GM12878 (cell line): ENCODE measurements around the gene SORCS2. TPM values are rescaled to one million over a fixed set of nuclear protein-coding genes. Genes with fewer than 3 reads are reported as not detected.

Experiments
- ATAC-seq: fragments of 200-7000 bp; cut with Tn5 transposase; 3 replicates; pipeline ENCODE4 v1.9.1; 2020; ENCODE audit warnings: mild to moderate bottlenecking, moderate library complexity
- BruUV-seq: library from RNA; stranded (reverse); fragments of 400-500 nt; replicated peaks from 2 replicates; lab custom pipeline; 2021; lab: Mats Ljungman, UMichigan
- CTCF ChIA-PET: fragments of 300-600 bp; sonication (Branson Sonifier 250); formaldehyde crosslinking; extraction: SDS; loops from one replicate; lab custom pipeline; 2021; ENCODE audit warnings: inconsistent platforms; lab: Yijun Ruan, JAX
- POLR2A ChIA-PET: fragments of 350-600 bp; formaldehyde crosslinking; extraction: SDS; loops from one replicate; lab custom pipeline; 2021; ENCODE audit warnings: inconsistent platforms; lab: Charles Lee
- RAD21 ChIA-PET: fragments of 300-600 bp; sonication (Branson Sonifier 250); formaldehyde crosslinking; loops from one replicate; lab custom pipeline; 2023; ENCODE audit warnings: antibody characterized with exemption; ENCODE audit not compliant: unreplicated experiment; lab: Charles Lee
- SMC1A ChIA-PET: fragments of 300-600 bp; sonication (Branson Sonifier 250); formaldehyde crosslinking; loops from one replicate; lab custom pipeline; 2023; ENCODE audit not compliant: unreplicated experiment, uncharacterized antibody; lab: Charles Lee
- DNase-seq: peaks from one replicate; pipeline ENCODE4 v3.0.0-alpha.2; 2011; ENCODE audit warnings: low read depth, low spot score
- FAIRE-seq: peaks from 3 replicates; lab custom pipeline; 2011; peaks lifted over from hg19 to GRCh38; lab: Jason Lieb, UNC
- H2AFZ ChIP-seq: 2 replicates; pipeline ENCODE4 v1.6.0; 2011; ENCODE audit warnings: low read depth, low read length, control low read depth; ENCODE audit not compliant: control insufficient read depth
- H3K27ac ChIP-seq: 2 replicates; pipeline ENCODE4 v1.5.1; 2011; ENCODE audit warnings: control low read depth; ENCODE audit not compliant: control insufficient read depth, insufficient read depth
- H3K27me3 ChIP-seq, 2 experiments: replicated peaks in 1 of 2; 2 replicates each; pipeline versions ENCODE4 v1.6.0 to v1.6.1; 2011; ENCODE audit warnings: low read length in 1 of 2; ENCODE audit not compliant: control insufficient read depth in 2 of 2, insufficient read depth in 2 of 2
- H3K36me3 ChIP-seq, 2 experiments: 2 replicates each; pipeline ENCODE4 v1.5.1; 2011; ENCODE audit warnings: low read length in 1 of 2; ENCODE audit not compliant: control insufficient read depth in 2 of 2, insufficient read depth in 2 of 2
- H3K4me1 ChIP-seq: 2 replicates; pipeline ENCODE4 v1.6.1; 2011; ENCODE audit warnings: mild to moderate bottlenecking, low read length, moderate library complexity, mixed read lengths; ENCODE audit not compliant: control insufficient read depth, insufficient read depth
- H3K4me2 ChIP-seq: 2 replicates; pipeline ENCODE4 v1.6.0; 2011; ENCODE audit warnings: control low read depth; ENCODE audit not compliant: control insufficient read depth, insufficient read depth
- H3K4me3 ChIP-seq: fragments of 200-600 bp; sonication (generic); 2 replicates; pipeline ENCODE4 v1.5.1; 2016
- H3K79me2 ChIP-seq: 2 replicates; pipeline ENCODE4 v1.6.0; 2011; ENCODE audit warnings: low read length; ENCODE audit not compliant: control insufficient read depth, insufficient read depth
- H3K9ac ChIP-seq: 2 replicates; pipeline ENCODE4 v1.8.0; 2011; ENCODE audit warnings: low read length, control low read depth, mixed read lengths; ENCODE audit not compliant: control insufficient read depth, insufficient read depth
- H3K9me3 ChIP-seq: replicated peaks from 3 replicates; pipeline ENCODE4 v1.5.1; 2011; ENCODE audit warnings: mild to moderate bottlenecking, low read length; ENCODE audit not compliant: control insufficient read depth, insufficient read depth
- H4K20me1 ChIP-seq: 2 replicates; pipeline ENCODE4 v1.6.0; 2011; ENCODE audit not compliant: control insufficient read depth, insufficient read depth
- BHLHE40 ChIP-seq, 2 experiments: fragments of 450-650 bp in 1 of 2; IDR thresholded peaks; 2 replicates each; pipeline ENCODE4 v1.6.1; 2011 to 2017; ENCODE audit warnings: low read depth in 2 of 2, borderline replicate concordance in 1 of 2, improper control_type of control experiment in 1 of 2, low read length in 1 of 2, mild to moderate bottlenecking in 1 of 2
- BRCA1 ChIP-seq: IDR thresholded peaks from 2 replicates; pipeline ENCODE4 v1.6.1; 2011; ENCODE audit warnings: low read depth, low read length, improper control_type of control experiment
- CREM ChIP-seq: IDR thresholded peaks from 2 replicates; pipeline ENCODE4 v1.6.1; 2014; ENCODE audit warnings: antibody characterized with exemption, low read depth
- EED ChIP-seq: sonication (generic); IDR thresholded peaks from 2 replicates; pipeline ENCODE4 v1.6.1; 2016; ENCODE audit warnings: antibody characterized with exemption, low read depth
- EP300 ChIP-seq, 2 experiments: fragments of 150-350 bp in 1 of 2; IDR thresholded peaks; 2 replicates each; pipeline ENCODE4 v1.6.1; 2011 to 2012; ENCODE audit warnings: low read depth in 2 of 2, low read length in 2 of 2, borderline replicate concordance in 1 of 2, improper control_type of control experiment in 1 of 2, inconsistent platforms in 1 of 2; ENCODE audit not compliant: control insufficient read depth in 1 of 2
- ETV6 ChIP-seq, 2 experiments: fragments of 450-650 bp in 1 of 2; IDR thresholded peaks in 1 of 2; conservative IDR thresholded peaks in 1 of 2; 2 replicates each; pipeline ENCODE4 v1.6.1; 2014; ENCODE audit warnings: antibody characterized with exemption in 1 of 2, borderline replicate concordance in 1 of 2, low read depth in 1 of 2, mild to moderate bottlenecking in 1 of 2, moderate library complexity in 1 of 2
- IKZF1 ChIP-seq: fragments of 450-650 bp; conservative IDR thresholded peaks from 2 replicates; pipeline ENCODE4 v1.6.1; 2017; ENCODE audit warnings: antibody characterized with exemption, mild to moderate bottlenecking
- LARP7 ChIP-seq: fragments of 450-650 bp; IDR thresholded peaks from 2 replicates; pipeline ENCODE4 v1.6.1; 2017; ENCODE audit warnings: mild to moderate bottlenecking
- MEF2B ChIP-seq: fragments of 450-650 bp; IDR thresholded peaks from 2 replicates; pipeline ENCODE4 v1.6.1; 2018; ENCODE audit warnings: mild to moderate bottlenecking, moderate library complexity; ENCODE audit not compliant: partially characterized antibody, poor library complexity, severe bottlenecking
- NBN ChIP-seq: fragments of 450-650 bp; IDR thresholded peaks from 2 replicates; pipeline ENCODE4 v1.6.1; 2016
- NR2C2 ChIP-seq: IDR thresholded peaks from 2 replicates; pipeline ENCODE4 v1.6.1; 2011; ENCODE audit warnings: borderline replicate concordance, low read depth; ENCODE audit not compliant: control insufficient read depth, insufficient read length
- SIX5 ChIP-seq: IDR thresholded peaks from 2 replicates; pipeline ENCODE4 v1.6.1; 2011; ENCODE audit warnings: mild to moderate bottlenecking, low read depth, low read length, moderate library complexity; ENCODE audit not compliant: severe bottlenecking
- SRF ChIP-seq, 2 experiments: IDR thresholded peaks; 2 replicates each; pipeline ENCODE4 v1.6.1; 2011; ENCODE audit warnings: low read depth in 2 of 2, low read length in 2 of 2, mild to moderate bottlenecking in 1 of 2, moderate library complexity in 1 of 2
- YY1 ChIP-seq: IDR thresholded peaks from 2 replicates; pipeline ENCODE4 v1.6.1; 2011; ENCODE audit warnings: low read depth, mild to moderate bottlenecking, low read length
- WGBS: methylation state at CpG from one replicate; pipeline ENCODE4 v1.1.6; 2016; ENCODE audit warnings: low lambda C conversion rate; ENCODE audit not compliant: insufficient replicate concordance, insufficient coverage; ENCODE audit errors: missing lambda C conversion rate; 5-methylcytosine and 5-hydroxymethylcytosine counted together
- in situ Hi-C: fragments of 300-500 bp; cut with MboI; formaldehyde crosslinking; loops from 9 replicates; pipeline ENCODE4 v1.14.3; 2018; ENCODE audit warnings: mixed read lengths
- intact Hi-C: fragments of 100-400 bp; cut with micrococcal nuclease; formaldehyde crosslinking; loops from one replicate; pipeline ENCODE4 v1.14.2; 2022; ENCODE audit not compliant: unreplicated experiment
- polyA plus RNA-seq, 11 experiments: library from polyadenylated mRNA; depleted of rRNA in 4 of 11; unstranded in 6 of 11; stranded (reverse) in 5 of 11; fragments of >200 nt; fragmentation: Nextera tagmentation in 4 of 11; fragmentation: Illumina TruSeq in 1 of 11; extraction: Ambion mirVana in 4 of 11; extraction: Trizol in 1 of 11; gene quantifications; 1 replicate in 1 of 11; 2 replicates in 10 of 11; pipeline versions ENCODE4 v1.2.1 to v1.2.3, GENCODE V29; 2011 to 2016; ENCODE audit warnings: inconsistent platforms in 2 of 11, missing spikeins in 2 of 11, low read depth in 1 of 11
- total RNA-seq, 4 experiments: library from RNA; depleted of rRNA in 3 of 4; stranded (reverse); fragments of >200 nt in 3 of 4; fragmentation: Illumina TruSeq in 1 of 4; extraction: Trizol in 1 of 4; gene quantifications; 2 replicates each; pipeline versions ENCODE4 v1.2.1 to v1.2.3, GENCODE V29; 2013 to 2021
- TF ChIP-seq, protein P1 (sequence below): fragments of 450-650 bp; IDR thresholded peaks from 2 replicates; pipeline ENCODE4 v1.6.1; 2017; ENCODE audit warnings: borderline replicate concordance
- TF ChIP-seq, protein P2 (sequence below): fragments of 450-650 bp; IDR thresholded peaks from 2 replicates; pipeline ENCODE4 v1.6.1; 2018; ENCODE audit warnings: borderline replicate concordance, mild to moderate bottlenecking; ENCODE audit not compliant: partially characterized antibody

The SORCS2 gene
- total and polyA plus RNA-seq, 10 of the 15 experiments (the other 5 are each of a cell fraction or from before 2014, with no cell fraction given) = 0.01 to 0.15 (median 0.05) TPM; not detected in 5

DNA sequence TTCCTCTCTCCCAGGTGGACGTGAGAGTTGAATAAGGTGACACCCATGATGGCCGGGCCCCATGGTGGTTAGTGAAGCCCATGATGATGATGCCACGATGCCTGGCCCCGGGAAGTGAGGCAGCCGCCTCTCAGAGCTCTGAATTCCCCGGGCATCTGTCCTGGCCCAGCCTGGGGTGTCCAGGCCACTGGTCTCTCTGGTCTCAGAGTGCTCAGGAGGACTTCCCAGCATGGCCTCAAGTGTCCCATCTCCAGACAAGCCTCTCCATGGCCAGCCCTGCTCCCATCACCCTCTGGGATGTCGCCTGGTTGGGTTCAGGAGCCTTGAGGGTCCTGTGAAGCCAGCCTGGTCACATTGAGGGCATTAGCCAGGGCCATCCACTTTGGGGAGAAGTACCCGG lies 267.1 kb downstream of the SORCS2 start:
- CTCF ChIA-PET = no interaction called here
- intact Hi-C loops = no loop called here

More for the DNA sequence above, 267.1 kb downstream of the SORCS2 start:
- Histone ChIP-seq H4K20me1 (no peaks in the 10 kb centered on the region), H3K27ac (no peak overlapping the region), H3K4me1 (no peaks in the 10 kb centered on the region)
- WGBS = 0% methylated on average over 8 of the region's 8 CpGs
- SMC1A ChIA-PET = no interaction called here
- TF ChIP-seq NBN (no peak), SIX5 (no peak), BRCA1 (no peak), BHLHE40 (IDR thresholded peaks at IDR 0.05; ENCODE audit: borderline replicate concordance in 1 of 2, low read depth in 2 of 2, low read length in 1 of 2) (no peak), EP300 (IDR thresholded peaks at IDR 0.05; ENCODE audit: borderline replicate concordance in 1 of 2, control insufficient read depth in 1 of 2, low read depth in 2 of 2, low read length in 2 of 2) (no peak), MEF2B (no peak), YY1 (no peak), ETV6 (conservative IDR thresholded peaks at IDR 0.05 in 1 of 2, IDR thresholded peaks at IDR 0.05 in 1 of 2; ENCODE audit: borderline replicate concordance in 1 of 2, low read depth in 1 of 2) (no peak), SRF (IDR thresholded peaks at IDR 0.05; ENCODE audit: low read depth in 2 of 2, low read length in 2 of 2) (no peak), NR2C2 (no peak), CREM (no peak), EED (no peak), IKZF1 (no peak), LARP7 (no peak)
- TF ChIP-seq, protein P1, sequence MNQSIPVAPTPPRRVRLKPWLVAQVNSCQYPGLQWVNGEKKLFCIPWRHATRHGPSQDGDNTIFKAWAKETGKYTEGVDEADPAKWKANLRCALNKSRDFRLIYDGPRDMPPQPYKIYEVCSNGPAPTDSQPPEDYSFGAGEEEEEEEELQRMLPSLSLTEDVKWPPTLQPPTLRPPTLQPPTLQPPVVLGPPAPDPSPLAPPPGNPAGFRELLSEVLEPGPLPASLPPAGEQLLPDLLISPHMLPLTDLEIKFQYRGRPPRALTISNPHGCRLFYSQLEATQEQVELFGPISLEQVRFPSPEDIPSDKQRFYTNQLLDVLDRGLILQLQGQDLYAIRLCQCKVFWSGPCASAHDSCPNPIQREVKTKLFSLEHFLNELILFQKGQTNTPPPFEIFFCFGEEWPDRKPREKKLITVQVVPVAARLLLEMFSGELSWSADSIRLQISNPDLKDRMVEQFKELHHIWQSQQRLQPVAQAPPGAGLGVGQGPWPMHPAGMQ = no peak
- TF ChIP-seq, protein P2, sequence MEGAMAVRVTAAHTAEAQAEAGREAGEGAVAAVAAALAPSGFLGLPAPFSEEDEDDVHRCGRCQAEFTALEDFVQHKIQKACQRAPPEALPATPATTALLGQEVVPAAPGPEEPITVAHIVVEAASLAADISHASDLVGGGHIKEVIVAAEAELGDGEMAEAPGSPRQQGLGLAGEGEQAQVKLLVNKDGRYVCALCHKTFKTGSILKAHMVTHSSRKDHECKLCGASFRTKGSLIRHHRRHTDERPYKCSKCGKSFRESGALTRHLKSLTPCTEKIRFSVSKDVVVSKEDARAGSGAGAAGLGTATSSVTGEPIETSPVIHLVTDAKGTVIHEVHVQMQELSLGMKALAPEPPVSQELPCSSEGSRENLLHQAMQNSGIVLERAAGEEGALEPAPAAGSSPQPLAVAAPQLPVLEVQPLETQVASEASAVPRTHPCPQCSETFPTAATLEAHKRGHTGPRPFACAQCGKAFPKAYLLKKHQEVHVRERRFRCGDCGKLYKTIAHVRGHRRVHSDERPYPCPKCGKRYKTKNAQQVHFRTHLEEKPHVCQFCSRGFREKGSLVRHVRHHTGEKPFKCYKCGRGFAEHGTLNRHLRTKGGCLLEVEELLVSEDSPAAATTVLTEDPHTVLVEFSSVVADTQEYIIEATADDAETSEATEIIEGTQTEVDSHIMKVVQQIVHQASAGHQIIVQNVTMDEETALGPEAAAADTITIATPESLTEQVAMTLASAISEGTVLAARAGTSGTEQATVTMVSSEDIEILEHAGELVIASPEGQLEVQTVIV = no peak
- TF ChIP-seq, all 136 proteins: peak for 0
- no peaks in the 10 kb centered on the region; a peak in 2 of 4 replicates for H3K27me3 ChIP-seq
- no peak overlapping the region for H2AFZ ChIP-seq
- no peak for FAIRE-seq
- H3K36me3 ChIP-seq = no peaks in the 10 kb centered on the region
- in situ Hi-C loops = no loop called here
- no peak overlapping the region for H3K4me3 ChIP-seq
- DNase-seq = no peak
- ChIA-PET POLR2A (no interaction called here), RAD21 (no interaction called here)
- no peak for ATAC-seq
- no TSS peak for BruUV-seq
- H3K79me2 ChIP-seq = no peaks in the 10 kb centered on the region
- no peak overlapping the region for H3K9ac ChIP-seq
- H3K4me2 ChIP-seq = no peak overlapping the region
- no peaks in the 10 kb centered on the region for H3K9me3 ChIP-seq
